DND-41 (cell line): ENCODE data around the gene CACNB4.
"Not testable (repeated sequence)": the region's sequence is repeated elsewhere in the genome, so short reads cannot be mapped to it uniquely, and the experiment has no call there.

ENCODE experiments used
- ATAC-seq: fragments of 200-7000 bp; cut with Tn5 transposase; 3 replicates; pipeline ENCODE4 v1.9.1; 2021; ENCODE audit warnings: low read depth; ENCODE audit not compliant: insufficient read depth
- DNase-seq: peaks from one replicate; pipeline ENCODE4 v3.0.0-alpha.2; 2020
- H2AFZ ChIP-seq: 2 replicates; pipeline ENCODE4 v1.6.0; 2012; ENCODE audit warnings: low read depth, low read length
- H3K27ac ChIP-seq: 2 replicates; pipeline ENCODE4 v1.5.1; 2012; ENCODE audit warnings: low read length, inconsistent platforms
- H3K27me3 ChIP-seq: fragments of 200-600 bp; sonication (generic); 2 replicates; pipeline ENCODE4 v1.6.0; 2012; ENCODE audit warnings: low read length, mild to moderate bottlenecking, inconsistent platforms; ENCODE audit not compliant: insufficient read depth, poor library complexity
- H3K36me3 ChIP-seq: 2 replicates; pipeline ENCODE4 v1.5.1; 2012; ENCODE audit warnings: low read length, inconsistent platforms; ENCODE audit not compliant: insufficient read depth
- H3K4me1 ChIP-seq: 2 replicates; pipeline ENCODE4 v1.5.1; 2012; ENCODE audit warnings: mild to moderate bottlenecking, low read length; ENCODE audit not compliant: insufficient read depth
- H3K4me2 ChIP-seq: 2 replicates; pipeline ENCODE4 v1.6.0; 2012; ENCODE audit warnings: mild to moderate bottlenecking, moderate library complexity, low read length, inconsistent platforms; ENCODE audit not compliant: insufficient read depth
- H3K4me3 ChIP-seq, 2 experiments: fragments of 200-600 bp in 1 of 2; shearing (Covaris generic) in 1 of 2; 2 replicates each; pipeline ENCODE4 v1.5.1; 2012 to 2016; ENCODE audit warnings: inconsistent platforms in 2 of 2, low read length in 2 of 2, mild to moderate bottlenecking in 2 of 2, low read depth in 1 of 2, moderate library complexity in 1 of 2
- H3K79me2 ChIP-seq: 2 replicates; pipeline ENCODE4 v1.6.0; 2012; ENCODE audit warnings: low read length, inconsistent platforms; ENCODE audit not compliant: insufficient read depth
- H3K9ac ChIP-seq: 2 replicates; pipeline ENCODE4 v1.6.0; 2012; ENCODE audit warnings: low read depth, mild to moderate bottlenecking, inconsistent platforms, low read length, moderate library complexity
- H3K9me3 ChIP-seq: 2 replicates; pipeline ENCODE4 v1.5.1; 2012; ENCODE audit warnings: low read length, moderate library complexity, mild to moderate bottlenecking, inconsistent platforms; ENCODE audit not compliant: insufficient read depth, severe bottlenecking
- H4K20me1 ChIP-seq: 2 replicates; pipeline ENCODE4 v1.6.0; 2012; ENCODE audit warnings: low read length; ENCODE audit not compliant: insufficient read depth
- CTCF ChIP-seq: IDR thresholded peaks from 2 replicates; pipeline ENCODE4 v1.5.1; 2012; ENCODE audit warnings: borderline replicate concordance, low read length, moderate library complexity, mild to moderate bottlenecking; ENCODE audit not compliant: poor library complexity, severe bottlenecking; ENCODE audit errors: extremely low read depth
- EZH2 ChIP-seq: IDR thresholded peaks from 3 replicates; pipeline ENCODE4 v1.6.1; 2012; ENCODE audit warnings: borderline replicate concordance, low read depth, mild to moderate bottlenecking, moderate library complexity, low read length, inconsistent platforms; ENCODE audit not compliant: severe bottlenecking

Gene CACNB4

GRCh38 chr2:151796774-151797173, 302.1 kb downstream of the CACNB4 start:
- H3K27ac ChIP-seq: no peak overlapping the region
- H3K27me3 ChIP-seq: no peaks in the 10 kb centered on the region
- no peak overlapping the region for H3K9ac ChIP-seq
- ATAC-seq (no peak), DNase-seq (no peak)
- H3K4me2 ChIP-seq: no peak overlapping the region
- no peaks in the 10 kb centered on the region for H3K4me1 ChIP-seq
- H3K9me3 ChIP-seq: no peaks in the 10 kb centered on the region
- peaks cover 28% of the 10 kb centered on the region; the same call in 1 of the 2 replicates for H3K36me3 ChIP-seq
- H3K79me2 ChIP-seq: no peaks in the 10 kb centered on the region
- H2AFZ ChIP-seq: no peak overlapping the region
- no peaks in the 10 kb centered on the region for H4K20me1 ChIP-seq
- TF ChIP-seq CTCF (no peak), EZH2 (no peak)
- H3K4me3 ChIP-seq: no peak overlapping the region

GRCh38 chr2:151795646-151796240, 303.1 kb downstream of the CACNB4 start:
- no peak for ATAC-seq
- Histone ChIP-seq H3K4me3 (no peak overlapping the region), H4K20me1 (no peaks in the 10 kb centered on the region), H3K4me1 (no peaks in the 10 kb centered on the region), H3K9ac (no peak overlapping the region), H2AFZ (no peak overlapping the region), H3K4me2 (no peak overlapping the region), H3K27me3 (no peaks in the 10 kb centered on the region), H3K9me3 (no peaks in the 10 kb centered on the region), H3K36me3 (peaks cover 22% of the 10 kb centered on the region; the same call in 1 of the 2 replicates), H3K27ac (no peak overlapping the region), H3K79me2 (no peaks in the 10 kb centered on the region)
- TF ChIP-seq CTCF (no peak), EZH2 (no peak)
- DNase-seq: no peak

DNA sequence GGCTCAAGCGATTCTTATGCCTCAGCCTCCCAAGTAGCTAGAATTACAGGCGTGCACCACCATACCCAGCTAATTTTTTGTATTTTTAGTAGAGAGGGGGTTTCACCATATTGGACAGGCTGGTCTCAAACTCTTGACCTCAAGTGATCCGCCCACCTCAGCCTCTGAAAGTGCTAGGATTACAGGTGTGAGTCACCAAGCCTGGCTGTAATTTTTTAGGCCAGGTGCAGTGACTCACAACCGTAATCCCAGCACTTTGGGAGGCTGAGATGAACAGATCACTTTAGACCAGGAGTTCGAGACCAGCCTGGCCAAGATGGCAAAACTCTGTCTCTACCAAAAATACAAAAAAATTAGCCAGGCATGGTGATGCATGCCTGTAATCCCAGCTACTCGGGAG, 304.4 kb downstream of the CACNB4 start:
- not testable (repeated sequence) for H4K20me1 ChIP-seq, ATAC-seq, H3K27ac ChIP-seq, H3K4me3 ChIP-seq, H2AFZ ChIP-seq, H3K9ac ChIP-seq, H3K9me3 ChIP-seq, H3K4me2 ChIP-seq, H3K79me2 ChIP-seq, H3K27me3 ChIP-seq, H3K4me1 ChIP-seq, DNase-seq
- peaks cover 12% of the 10 kb centered on the region; the same call in 1 of the 2 replicates for H3K36me3 ChIP-seq

GRCh38 chr2:151793123-151793522, 305.7 kb downstream of the CACNB4 start:
- no peaks in the 10 kb centered on the region for H4K20me1 ChIP-seq
- no peaks in the 10 kb centered on the region for H3K27me3 ChIP-seq
- peaks cover 12% of the 10 kb centered on the region; the same call in 1 of the 2 replicates for H3K36me3 ChIP-seq
- H2AFZ ChIP-seq: no peak overlapping the region
- no peak for TF ChIP-seq CTCF
- TF ChIP-seq EZH2: no peak
- H3K4me1 ChIP-seq: no peaks in the 10 kb centered on the region
- H3K4me2 ChIP-seq: no peak overlapping the region
- DNase-seq (no peak), ATAC-seq (no peak)
- no peaks in the 10 kb centered on the region for H3K79me2 ChIP-seq
- no peak overlapping the region for H3K9ac ChIP-seq
- H3K4me3 ChIP-seq: no peak overlapping the region
- no peak overlapping the region for H3K27ac ChIP-seq
- no peaks in the 10 kb centered on the region for H3K9me3 ChIP-seq
